ENCODE results near the gene MYEOV. TPM values are rescaled to one million over a fixed set of nuclear protein-coding genes. Genes with fewer than 3 reads are reported as not detected.
A peak's percentile ranks its signal among the peaks of the same experiment; 100 is the strongest.

MYEOV gene
- polyA plus RNA-seq, 1 donor (not counting 4 experiments of a cell fraction or from before 2014, with no cell fraction given), result 1.4 TPM

- Histone ChIP-seq H3K4me3 (ENCODE audit: control insufficient read depth in 2 of 3, extremely low read depth in 1 of 3, insufficient read depth in 2 of 3, low read depth in 1 of 3, low read length in 3 of 3) (no peak overlapping the region), H4K20me1 (ENCODE audit: control insufficient read depth, extremely low read depth, insufficient read depth, low read length) (no peaks in the 10 kb centered on the region), H3K79me2 (ENCODE audit: control insufficient read depth, insufficient read depth, low read length) (no peaks in the 10 kb centered on the region), H3K4me2 (ENCODE audit: control insufficient read depth, extremely low read depth, insufficient read depth, low read depth, low read length) (no peak overlapping the region), H2AFZ (ENCODE audit: control insufficient read depth, low read length) (no peak overlapping the region), H3K9me3 (ENCODE audit: control insufficient read depth, low read depth, low read length) (no peaks in the 10 kb centered on the region), H3K27ac (ENCODE audit: control insufficient read depth, insufficient read depth, low read length) (no peak overlapping the region), H3K27me3 (ENCODE audit: control insufficient read depth, extremely low read depth, insufficient read depth, low read length) (no peaks in the 10 kb centered on the region), H3K9ac (ENCODE audit: control insufficient read depth, extremely low read depth, insufficient read depth, low read length) (no peak overlapping the region), H3K4me1 (ENCODE audit: control insufficient read depth, extremely low read depth, insufficient read depth, low read length) (peaks cover 32% of the 10 kb centered on the region), H3K9me1 (ENCODE audit: control insufficient read depth, extremely low read depth, insufficient read depth, low read length) (no peaks in the 10 kb centered on the region), H3K36me3 (ENCODE audit: control insufficient read depth in 2 of 2, extremely low read depth in 1 of 2, insufficient read depth in 2 of 2, low read length in 2 of 2) (no peaks in the 10 kb centered on the region)
- TF ChIP-seq CTCF (optimal IDR thresholded peaks at IDR 0.05 in 1 of 3, IDR thresholded peaks at IDR 0.05 in 1 of 3, conservative IDR thresholded peaks at IDR 0.05 in 1 of 3; ENCODE audit: extremely low read depth in 1 of 3, insufficient read depth in 2 of 3, low read length in 3 of 3), result no peak
- FAIRE-seq (peak; percentile 26), DNase-seq (ENCODE audit: low read depth, low spot score) (no peak)
- dilution Hi-C loops (cut with MboI; ENCODE audit: extremely low pct_ligation_motif_present, low sequenced_read_pairs), result no loop called here
Measured at GRCh38 chr11:69320326-69320725, 26.4 kb downstream of the MYEOV start.

GRCh38 chr11:69320756-69321741 is 27.1 kb downstream of the MYEOV start:
- FAIRE-seq, result peak; percentile 41
- no peaks in the 10 kb centered on the region for H3K9me3 ChIP-seq (ENCODE audit: control insufficient read depth, low read depth, low read length)
- H3K36me3 ChIP-seq (ENCODE audit: control insufficient read depth in 2 of 2, extremely low read depth in 1 of 2, insufficient read depth in 2 of 2, low read length in 2 of 2), result no peaks in the 10 kb centered on the region
- H3K4me3 ChIP-seq (ENCODE audit: control insufficient read depth in 2 of 3, extremely low read depth in 1 of 3, insufficient read depth in 2 of 3, low read depth in 1 of 3, low read length in 3 of 3), result no peak overlapping the region
- H3K79me2 ChIP-seq (ENCODE audit: control insufficient read depth, insufficient read depth, low read length), result no peaks in the 10 kb centered on the region
- H3K9me1 ChIP-seq (ENCODE audit: control insufficient read depth, extremely low read depth, insufficient read depth, low read length), result no peaks in the 10 kb centered on the region
- TF ChIP-seq CTCF (optimal IDR thresholded peaks at IDR 0.05 in 1 of 3, IDR thresholded peaks at IDR 0.05 in 1 of 3, conservative IDR thresholded peaks at IDR 0.05 in 1 of 3; ENCODE audit: extremely low read depth in 1 of 3, insufficient read depth in 2 of 3, low read length in 3 of 3), result no peak
- no peak for TF ChIP-seq EZH2 (IDR thresholded peaks at IDR 0.05; ENCODE audit: low read length)
- no peaks in the 10 kb centered on the region for H3K27me3 ChIP-seq (ENCODE audit: control insufficient read depth, extremely low read depth, insufficient read depth, low read length)
- H3K4me1 ChIP-seq (ENCODE audit: control insufficient read depth, extremely low read depth, insufficient read depth, low read length), result peaks cover 32% of the 10 kb centered on the region
- H3K27ac ChIP-seq (ENCODE audit: control insufficient read depth, insufficient read depth, low read length), result peak overlapping the region; percentile 72
- H2AFZ ChIP-seq (ENCODE audit: control insufficient read depth, low read length), result no peak overlapping the region
- peak overlapping the region; percentile 30 for H3K4me2 ChIP-seq (ENCODE audit: control insufficient read depth, extremely low read depth, insufficient read depth, low read depth, low read length)
- DNase-seq (ENCODE audit: low read depth, low spot score), result no peak
- peak overlapping the region; percentile 10 for H3K9ac ChIP-seq (ENCODE audit: control insufficient read depth, extremely low read depth, insufficient read depth, low read length)
- dilution Hi-C loops (cut with MboI; ENCODE audit: extremely low pct_ligation_motif_present, low sequenced_read_pairs), result no loop called here
- no peaks in the 10 kb centered on the region for H4K20me1 ChIP-seq (ENCODE audit: control insufficient read depth, extremely low read depth, insufficient read depth, low read length)

Data from keratinocyte (primary cell).